Adrenal gland (tissue), 5 donors: ENCODE measurements around the gene PMP22.

Experiments used
- POLR2A ChIP-seq, 2 donors: fragments of 450-650 bp; IDR thresholded peaks; one replicate each; pipeline ENCODE4 v1.6.1; 2017; ENCODE audit warnings: antibody characterized with exemption in 2 of 2, mild to moderate bottlenecking in 2 of 2, moderate library complexity in 1 of 2
- TF ChIP-seq, protein P1 (sequence below), 6 experiments: fragments of 450-650 bp in 4 of 6; fragments of 200-600 bp in 2 of 6; sonication (generic) in 1 of 6; IDR thresholded peaks; 1 replicate in 5 of 6; 2 replicates in 1 of 6; pipeline versions ENCODE4 v1.5.1 to v1.8.0; 2016 to 2021; ENCODE audit warnings: antibody characterized with exemption in 6 of 6, mild to moderate bottlenecking in 2 of 6, moderate library complexity in 1 of 6
- donor health status: DM: no; HTN: no; CAD: no.

DNA sequence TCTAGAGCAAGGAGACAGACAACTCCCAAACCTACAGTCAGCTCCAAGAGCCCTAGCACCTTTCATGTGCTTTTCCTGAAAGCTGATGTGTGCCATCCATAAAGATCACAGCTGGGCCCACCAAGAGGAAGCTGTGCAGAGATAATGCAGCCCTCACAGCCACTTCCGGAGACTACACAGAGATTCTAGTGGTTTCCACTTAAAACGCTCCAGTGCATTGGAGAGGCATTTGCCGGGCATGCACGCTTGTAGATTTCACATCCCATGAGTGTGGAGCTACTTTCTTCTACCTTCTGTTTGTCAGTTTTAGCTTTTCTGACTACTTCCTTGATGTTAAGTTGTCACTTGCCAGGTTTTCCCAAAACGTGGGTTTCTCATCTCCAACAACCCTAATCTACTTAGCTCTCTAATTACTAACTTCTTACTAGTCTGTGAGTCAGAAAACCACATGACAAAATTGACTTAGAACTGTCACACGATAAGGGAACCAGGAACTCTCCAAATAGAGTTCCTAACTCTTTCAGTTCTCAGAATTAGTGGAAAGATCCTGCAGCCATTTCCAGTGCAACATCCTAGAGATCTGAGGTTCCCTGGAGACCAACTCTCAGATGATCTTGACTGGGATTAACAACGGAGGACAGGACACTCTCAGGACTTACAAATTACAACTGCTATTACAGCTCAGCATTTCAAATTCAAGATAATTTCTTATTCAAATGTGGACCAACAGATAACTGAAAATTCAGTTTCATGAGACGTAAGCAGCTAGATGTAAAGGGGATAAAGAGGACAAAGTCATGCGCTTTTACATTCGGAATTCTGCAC lies 28.6 kb downstream of the PMP22 start:
- TF ChIP-seq, protein P1, sequence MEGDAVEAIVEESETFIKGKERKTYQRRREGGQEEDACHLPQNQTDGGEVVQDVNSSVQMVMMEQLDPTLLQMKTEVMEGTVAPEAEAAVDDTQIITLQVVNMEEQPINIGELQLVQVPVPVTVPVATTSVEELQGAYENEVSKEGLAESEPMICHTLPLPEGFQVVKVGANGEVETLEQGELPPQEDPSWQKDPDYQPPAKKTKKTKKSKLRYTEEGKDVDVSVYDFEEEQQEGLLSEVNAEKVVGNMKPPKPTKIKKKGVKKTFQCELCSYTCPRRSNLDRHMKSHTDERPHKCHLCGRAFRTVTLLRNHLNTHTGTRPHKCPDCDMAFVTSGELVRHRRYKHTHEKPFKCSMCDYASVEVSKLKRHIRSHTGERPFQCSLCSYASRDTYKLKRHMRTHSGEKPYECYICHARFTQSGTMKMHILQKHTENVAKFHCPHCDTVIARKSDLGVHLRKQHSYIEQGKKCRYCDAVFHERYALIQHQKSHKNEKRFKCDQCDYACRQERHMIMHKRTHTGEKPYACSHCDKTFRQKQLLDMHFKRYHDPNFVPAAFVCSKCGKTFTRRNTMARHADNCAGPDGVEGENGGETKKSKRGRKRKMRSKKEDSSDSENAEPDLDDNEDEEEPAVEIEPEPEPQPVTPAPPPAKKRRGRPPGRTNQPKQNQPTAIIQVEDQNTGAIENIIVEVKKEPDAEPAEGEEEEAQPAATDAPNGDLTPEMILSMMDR (IDR thresholded peaks at IDR 0.05), result no peak
- no peak for TF ChIP-seq POLR2A (IDR thresholded peaks at IDR 0.05)
